OCI-LY3 (cell line): ENCODE data around the gene FBXL14.

Experiments used
- CTCF ChIP-seq: fragments of 200-600, 300-600 bp; sonication (generic); IDR thresholded peaks from 2 replicates; pipeline ENCODE4 v1.5.1; 2014; ENCODE audit warnings: antibody characterized with exemption, low read length, low read depth
- EZH2phosphoT487 ChIP-seq: fragments of 200-600 bp; shearing (Covaris generic); IDR thresholded peaks from 2 replicates; pipeline ENCODE4 v1.6.1; 2018; ENCODE audit warnings: antibody characterized with exemption, mixed run types, low read depth

GRCh38 chr12:1614360-1614759 is 20.0 kb upstream of the FBXL14 start:
- TF ChIP-seq EZH2phosphoT487 (no peak), CTCF (no peak)
